ENCODE results near the gene GNL1. TPM values are rescaled to one million over a fixed set of nuclear protein-coding genes. Genes with fewer than 3 reads are reported as not detected.

Gene GNL1
- 34.6 and 53.1 TPM in 2 replicates for total RNA-seq

DNA sequence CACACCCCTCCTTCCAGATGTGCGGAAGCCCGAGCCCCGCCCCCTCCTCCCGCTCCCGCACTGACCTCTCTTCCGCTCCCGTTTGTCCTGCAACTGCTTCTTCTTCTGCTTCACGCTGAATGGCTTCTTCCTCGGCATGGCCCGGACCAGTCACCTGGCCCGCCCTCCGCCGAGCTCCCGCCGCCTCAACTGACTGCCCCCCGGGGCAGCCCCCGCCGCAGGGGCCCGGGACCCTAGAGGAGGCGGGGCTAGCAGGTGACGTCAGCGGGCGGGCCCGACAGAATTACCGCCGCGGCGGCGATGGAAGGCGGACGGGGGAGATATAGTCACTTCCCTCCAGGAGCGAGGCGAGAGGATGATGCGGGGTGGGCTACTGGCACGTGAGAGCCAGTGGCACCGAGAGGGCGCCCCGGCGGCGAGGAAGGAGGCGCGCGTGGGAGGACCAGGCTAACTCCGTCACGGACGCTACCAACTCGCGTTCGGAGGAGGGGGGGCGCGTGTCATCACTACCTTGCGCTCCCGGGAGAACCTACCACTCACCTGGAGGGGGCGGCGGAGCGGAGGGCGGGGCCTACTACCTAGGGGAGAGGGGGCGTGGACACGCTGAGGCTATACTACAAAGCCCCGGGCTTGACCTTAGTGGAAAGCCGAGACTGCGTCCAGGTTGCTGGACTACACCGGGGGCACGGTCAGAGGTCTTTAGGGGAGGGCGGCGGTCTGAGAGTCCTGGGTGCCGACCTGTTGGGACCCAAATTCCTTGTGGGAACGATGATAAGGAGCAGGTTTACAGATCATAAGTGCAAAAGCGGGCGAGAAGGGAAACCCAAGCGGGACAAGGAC lies at the start of gene GNL1:
TSS of gene GNL1 (minus strand) at position 424 of the 840 bp plus-strand sequence. CDS start at position 138, 286 bp downstream.

GRCh38 chr6:30571075-30571761 lies 14.9 kb upstream of the GNL1 start, which contains the start of gene ABCF1:
Gene ABCF1 (plus strand): TSS chr6:30571442. CDS start chr6:30571488, 46 bp downstream.

GRCh38 chr6:30556906-30557682 lies 805 bp upstream of the GNL1 start, which contains the start of gene PRR3:
Gene PRR3 (plus strand): TSS chr6:30557295. CDS start chr6:30557345, 50 bp downstream.

Small RNAs within 50 kb of the gene (small RNA-seq; reads per million reads assigned to genes)
- 0.81 reads per million, percentile 36 among the genes with 10 or more reads in this experiment for gene MIR877 (ENCODE audit: low replicate concordance)

Other genes with a start within 250 kb of the GNL1 start
- gene TRIM39, start 229.6 kb downstream of the GNL1 start, total RNA-seq, result 18.3 and 19.5 TPM in 2 replicates
- gene RPP21, start 211.3 kb downstream of the GNL1 start, total RNA-seq, result 29.5 and 31.4 TPM in 2 replicates
- gene HLA-E, start 67.0 kb downstream of the GNL1 start, total RNA-seq, result 175 and 411 TPM in 2 replicates
- 7.9 and 11.3 TPM in 2 replicates for gene PRR3, start 806 bp upstream of the GNL1 start, total RNA-seq
- 53.1 and 54.5 TPM in 2 replicates for gene ABCF1, start 15.0 kb upstream of the GNL1 start, total RNA-seq
- 40.9 and 53.4 TPM in 2 replicates for gene PPP1R10, start 60.8 kb upstream of the GNL1 start, total RNA-seq
- 70.5 and 88.8 TPM in 2 replicates for gene MRPS18B, start 61.4 kb upstream of the GNL1 start, total RNA-seq
- 5.4 and 7.2 TPM in 2 replicates for gene ATAT1, start 70.4 kb upstream of the GNL1 start, total RNA-seq
- 3.3 and 4.0 TPM in 2 replicates for gene C6orf136, start 90.6 kb upstream of the GNL1 start, total RNA-seq
- 36.5 and 48.4 TPM in 2 replicates for gene DHX16, start 116.5 kb upstream of the GNL1 start, total RNA-seq
- gene PPP1R18, start 130.2 kb upstream of the GNL1 start, total RNA-seq, result 95.6 and 121 TPM in 2 replicates
- 2.2 and 7.3 TPM in 2 replicates for gene NRM, start 134.5 kb upstream of the GNL1 start, total RNA-seq
- gene MDC1, start 160.8 kb upstream of the GNL1 start, total RNA-seq, result 4.4 and 14.3 TPM in 2 replicates
- 380 and 1,475 TPM in 2 replicates for gene TUBB, start 163.9 kb upstream of the GNL1 start, total RNA-seq
- gene FLOT1, start 186.2 kb upstream of the GNL1 start, total RNA-seq, result 107 and 112 TPM in 2 replicates
- gene IER3, start 188.1 kb upstream of the GNL1 start, total RNA-seq, result 256 and 325 TPM in 2 replicates

All from placental pericyte (primary cell).